Esophagus (tissue), 2 donors: ENCODE measurements around the gene PRAME. TPM values are rescaled to one million over a fixed set of nuclear protein-coding genes. Genes with fewer than 3 reads are reported as not detected.
"Not testable (repeated sequence)": the region's sequence is repeated elsewhere in the genome, so short reads cannot be mapped to it uniquely, and the experiment has no call there.

Experiments
- H3K27ac ChIP-seq, 2 donors: one replicate each; pipeline ENCODE4 v1.5.1; 2013; ENCODE audit warnings: low read depth in 2 of 2, mild to moderate bottlenecking in 2 of 2, inconsistent platforms in 1 of 2, low read length in 1 of 2, moderate library complexity in 1 of 2
- H3K27me3 ChIP-seq, 2 donors: one replicate each; pipeline ENCODE4 v1.6.1; 2013; ENCODE audit warnings: low read length in 2 of 2, control low read depth in 1 of 2, mild to moderate bottlenecking in 1 of 2; ENCODE audit not compliant: insufficient read depth in 2 of 2, control insufficient read depth in 1 of 2
- H3K36me3 ChIP-seq, 2 donors: one replicate each; pipeline ENCODE4 v1.6.1; 2013; ENCODE audit warnings: low read length in 1 of 2; ENCODE audit not compliant: control insufficient read depth in 2 of 2, insufficient read depth in 2 of 2
- H3K4me1 ChIP-seq, 2 donors: one replicate each; pipeline ENCODE4 v1.6.1; 2013; ENCODE audit warnings: low read length in 1 of 2; ENCODE audit not compliant: control insufficient read depth in 2 of 2, insufficient read depth in 2 of 2
- H3K4me3 ChIP-seq, 2 donors: one replicate each; pipeline ENCODE4 v1.5.1; 2013; ENCODE audit warnings: low read length in 2 of 2, mild to moderate bottlenecking in 2 of 2, low read depth in 1 of 2, moderate library complexity in 1 of 2
- H3K9me3 ChIP-seq, 2 donors: one replicate each; pipeline ENCODE4 v1.6.1; 2013; ENCODE audit warnings: mild to moderate bottlenecking in 2 of 2, low read depth in 1 of 2, low read length in 1 of 2, moderate library complexity in 1 of 2; ENCODE audit not compliant: control insufficient read depth in 2 of 2, insufficient read depth in 1 of 2
- WGBS, 2 donors: extraction: QIAGEN DNeasy Blood & Tissue Kit; methylation state at CpG; one replicate each; pipeline ENCODE4 v1.1.7; 2013; 5-methylcytosine and 5-hydroxymethylcytosine counted together
- polyA plus RNA-seq, 2 donors: library from polyadenylated mRNA; stranded (reverse); fragments of 200-250 nt; gene quantifications; one replicate each; pipeline ENCODE4 v1.2.3, GENCODE V29; 2013
- donor health status: healthy with polysubstance abuse.
- donor health status: Bipolar disorder and iron deficiency.

PRAME gene
- polyA plus RNA-seq, 2 donors = 0.01 TPM; not detected in 1

GRCh38 chr22:22545084-22545483 lies 14.0 kb downstream of the PRAME start:
- 79 to 87% methylated on average over 2 of the region's 2 CpGs for WGBS, 2 donors
- no peaks in the 10 kb centered on the region for H3K36me3 ChIP-seq
- H3K27me3 ChIP-seq = no peaks in the 10 kb centered on the region
- H3K27ac ChIP-seq = no peak overlapping the region
- no peaks in the 10 kb centered on the region for H3K4me1 ChIP-seq
- no peak overlapping the region for H3K4me3 ChIP-seq
- H3K9me3 ChIP-seq = no peaks in the 10 kb centered on the region

- no peaks in the 10 kb centered on the region for H3K36me3 ChIP-seq
- no peaks in the 10 kb centered on the region for H3K9me3 ChIP-seq
- H3K4me1 ChIP-seq = no peaks in the 10 kb centered on the region
- H3K27ac ChIP-seq = no peak overlapping the region
- no peaks in the 10 kb centered on the region for H3K27me3 ChIP-seq
- WGBS, 2 donors = 78 to 79% methylated on average over 7 of the region's 7 CpGs
- H3K4me3 ChIP-seq = no peak overlapping the region
These were observed 20.7 kb downstream of the PRAME start for GRCh38 chr22:22538226-22538989.

GRCh38 chr22:22536916-22537315 lies 22.1 kb downstream of the PRAME start:
- WGBS, 2 donors = 43% methylated on average over 1 of the region's 1 CpG
- Histone ChIP-seq H3K4me1 (no peaks in the 10 kb centered on the region), H3K9me3 (no peaks in the 10 kb centered on the region), H3K27me3 (no peaks in the 10 kb centered on the region), H3K36me3 (no peaks in the 10 kb centered on the region), H3K4me3 (no peak overlapping the region), H3K27ac (no peak overlapping the region)

- Histone ChIP-seq H3K4me3 (no peak overlapping the region), H3K9me3 (no peaks in the 10 kb centered on the region), H3K27ac (no peak overlapping the region), H3K27me3 (no peaks in the 10 kb centered on the region), H3K36me3 (no peaks in the 10 kb centered on the region), H3K4me1 (no peaks in the 10 kb centered on the region)
- WGBS, 2 donors = 73 to 75% methylated on average over 6 of the region's 6 CpGs
These were observed 22.6 kb downstream of the PRAME start for GRCh38 chr22:22536515-22536914.

GRCh38 chr22:22535662-22536061 lies 23.4 kb downstream of the PRAME start:
- Histone ChIP-seq H3K27me3 (no peaks in the 10 kb centered on the region), H3K36me3 (no peaks in the 10 kb centered on the region), H3K27ac (no peak overlapping the region), H3K4me1 (no peaks in the 10 kb centered on the region), H3K4me3 (no peak overlapping the region), H3K9me3 (no peaks in the 10 kb centered on the region)
- 84 to 86% methylated on average over 3 of the region's 3 CpGs for WGBS, 2 donors

GRCh38 chr22:22534604-22535415 lies 24.3 kb downstream of the PRAME start:
- no peaks in the 10 kb centered on the region for H3K27me3 ChIP-seq
- H3K9me3 ChIP-seq = no peaks in the 10 kb centered on the region
- no peak overlapping the region for H3K4me3 ChIP-seq
- 79 to 81% methylated on average over 9 of the region's 9 CpGs for WGBS, 2 donors
- no peaks in the 10 kb centered on the region for H3K36me3 ChIP-seq
- no peaks in the 10 kb centered on the region for H3K4me1 ChIP-seq
- no peak overlapping the region for H3K27ac ChIP-seq

GRCh38 chr22:22533863-22534262 lies 25.2 kb downstream of the PRAME start:
- Histone ChIP-seq H3K27ac (no peak overlapping the region), H3K4me1 (no peaks in the 10 kb centered on the region), H3K36me3 (no peaks in the 10 kb centered on the region), H3K4me3 (no peak overlapping the region), H3K9me3 (no peaks in the 10 kb centered on the region), H3K27me3 (no peaks in the 10 kb centered on the region)
- WGBS, 2 donors = 66 to 71% methylated on average over 5 of the region's 5 CpGs

GRCh38 chr22:22533417-22533816 lies 25.6 kb downstream of the PRAME start:
- no peak overlapping the region for H3K4me3 ChIP-seq
- 90 to 92% methylated on average over 1 of the region's 1 CpG for WGBS, 2 donors
- H3K4me1 ChIP-seq = no peaks in the 10 kb centered on the region
- no peaks in the 10 kb centered on the region for H3K36me3 ChIP-seq
- no peaks in the 10 kb centered on the region for H3K9me3 ChIP-seq
- H3K27me3 ChIP-seq = no peaks in the 10 kb centered on the region
- no peak overlapping the region for H3K27ac ChIP-seq

GRCh38 chr22:22532547-22533071 lies 26.5 kb downstream of the PRAME start:
- not testable (repeated sequence) for H3K4me1 ChIP-seq, H3K27me3 ChIP-seq, H3K4me3 ChIP-seq, H3K9me3 ChIP-seq, H3K36me3 ChIP-seq, H3K27ac ChIP-seq
- 86 to 89% methylated on average over 12 of the region's 12 CpGs for WGBS, 2 donors
